Effector memory CD4-positive, alpha-beta T cell (primary cell): ENCODE measurements around the gene TCERG1L.

Experiments used
- DNase-seq, 3 donors: peaks; one replicate each; pipeline ENCODE4 v3.0.0-alpha.2; 2020
- H3K27ac ChIP-seq: 2 replicates; pipeline ENCODE4 v1.7.0; 2013; ENCODE audit warnings: mild to moderate bottlenecking, low read length, moderate library complexity; ENCODE audit not compliant: insufficient read depth, poor library complexity, severe bottlenecking
- H3K27me3 ChIP-seq: replicated peaks from 2 replicates; pipeline ENCODE4 v1.7.0; 2013; ENCODE audit warnings: mild to moderate bottlenecking, low read length; ENCODE audit not compliant: insufficient read depth, control insufficient read depth, poor library complexity, severe bottlenecking
- H3K36me3 ChIP-seq: 2 replicates; pipeline ENCODE4 v1.7.0; 2013; ENCODE audit warnings: mild to moderate bottlenecking, low read length, moderate library complexity; ENCODE audit not compliant: control insufficient read depth, insufficient read depth
- H3K4me1 ChIP-seq: 2 replicates; pipeline ENCODE4 v1.7.0; 2013; ENCODE audit warnings: low read length, mild to moderate bottlenecking; ENCODE audit not compliant: control insufficient read depth, insufficient read depth, poor library complexity, severe bottlenecking
- H3K4me3 ChIP-seq: 2 replicates; pipeline ENCODE4 v1.7.0; 2013; ENCODE audit warnings: low read length, low read depth, mild to moderate bottlenecking; ENCODE audit not compliant: insufficient read depth, poor library complexity, severe bottlenecking
- H3K9me3 ChIP-seq: 2 replicates; pipeline ENCODE4 v1.7.0; 2013; ENCODE audit warnings: mild to moderate bottlenecking, low read length, moderate library complexity; ENCODE audit not compliant: control insufficient read depth

Gene TCERG1L

DNA sequence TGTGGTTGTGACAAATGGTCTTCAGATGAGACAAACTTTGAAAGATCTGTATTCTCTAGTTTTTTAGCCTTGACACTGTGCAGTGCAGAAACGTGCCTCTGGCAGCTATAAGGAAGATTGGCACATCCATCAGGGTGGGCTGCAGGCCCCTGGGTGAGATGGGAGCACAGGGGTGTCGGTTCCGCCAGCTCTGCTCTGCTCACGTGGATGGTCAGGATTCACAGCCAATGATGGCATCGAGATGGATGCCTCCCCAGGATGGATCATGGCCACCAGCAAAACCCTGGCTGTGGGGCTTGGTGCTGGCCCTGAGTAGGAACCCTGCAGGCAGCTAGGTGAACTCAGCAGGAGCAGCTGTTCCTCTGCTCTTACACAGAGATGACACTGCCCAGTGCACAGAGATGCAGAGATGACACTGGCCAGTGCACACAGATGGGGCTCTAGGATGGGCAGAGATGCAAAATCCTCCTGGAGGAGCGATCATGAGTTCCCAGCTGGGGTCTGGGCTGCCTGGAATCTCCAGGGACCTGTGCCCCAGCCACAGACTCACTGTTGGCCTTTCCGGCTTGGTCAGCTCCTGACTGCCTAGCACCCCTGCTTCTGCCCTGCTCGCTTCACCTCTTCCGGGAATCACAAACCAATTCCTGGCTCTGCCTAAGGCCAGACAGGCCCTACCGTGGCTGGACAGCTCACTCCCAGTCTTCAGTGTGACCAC lies 185.9 kb downstream of the TCERG1L start:
- no peaks in the 10 kb centered on the region for H3K36me3 ChIP-seq
- H3K4me3 ChIP-seq: no peak overlapping the region
- no peaks in the 10 kb centered on the region for H3K4me1 ChIP-seq
- H3K27me3 ChIP-seq: no peaks in the 10 kb centered on the region
- DNase-seq: no peak
- H3K9me3 ChIP-seq: no peaks in the 10 kb centered on the region
- H3K27ac ChIP-seq: no peak overlapping the region

GRCh38 chr10:131124945-131125344 lies 186.6 kb downstream of the TCERG1L start:
- no peak overlapping the region for H3K27ac ChIP-seq
- no peaks in the 10 kb centered on the region for H3K9me3 ChIP-seq
- H3K4me1 ChIP-seq: no peaks in the 10 kb centered on the region
- no peak for DNase-seq
- no peak overlapping the region for H3K4me3 ChIP-seq
- no peaks in the 10 kb centered on the region for H3K27me3 ChIP-seq
- H3K36me3 ChIP-seq: no peaks in the 10 kb centered on the region

GRCh38 chr10:131123496-131123895 lies 188.0 kb downstream of the TCERG1L start:
- no peak overlapping the region for H3K4me3 ChIP-seq
- no peaks in the 10 kb centered on the region for H3K36me3 ChIP-seq
- no peak for DNase-seq
- no peaks in the 10 kb centered on the region for H3K9me3 ChIP-seq
- no peaks in the 10 kb centered on the region for H3K4me1 ChIP-seq
- H3K27ac ChIP-seq: no peak overlapping the region
- H3K27me3 ChIP-seq: no peaks in the 10 kb centered on the region

- Histone ChIP-seq H3K9me3 (no peaks in the 10 kb centered on the region), H3K27me3 (no peaks in the 10 kb centered on the region), H3K4me3 (no peak overlapping the region), H3K36me3 (no peaks in the 10 kb centered on the region), H3K27ac (no peak overlapping the region), H3K4me1 (no peaks in the 10 kb centered on the region)
- no peak for DNase-seq
Observed at GRCh38 chr10:131121511-131122035, 189.9 kb downstream of the TCERG1L start.

- Histone ChIP-seq H3K27me3 (no peaks in the 10 kb centered on the region), H3K4me3 (no peak overlapping the region), H3K4me1 (no peaks in the 10 kb centered on the region), H3K9me3 (no peaks in the 10 kb centered on the region), H3K36me3 (no peaks in the 10 kb centered on the region), H3K27ac (no peak overlapping the region)
- DNase-seq: no peak
Observed at GRCh38 chr10:131119626-131120355, 191.7 kb downstream of the TCERG1L start.

GRCh38 chr10:131117416-131118212 lies 193.9 kb downstream of the TCERG1L start:
- no peak for DNase-seq
- H3K4me3 ChIP-seq: no peak overlapping the region
- H3K9me3 ChIP-seq: no peaks in the 10 kb centered on the region
- no peak overlapping the region for H3K27ac ChIP-seq
- no peaks in the 10 kb centered on the region for H3K4me1 ChIP-seq
- H3K27me3 ChIP-seq: no peaks in the 10 kb centered on the region
- no peaks in the 10 kb centered on the region for H3K36me3 ChIP-seq

DNA sequence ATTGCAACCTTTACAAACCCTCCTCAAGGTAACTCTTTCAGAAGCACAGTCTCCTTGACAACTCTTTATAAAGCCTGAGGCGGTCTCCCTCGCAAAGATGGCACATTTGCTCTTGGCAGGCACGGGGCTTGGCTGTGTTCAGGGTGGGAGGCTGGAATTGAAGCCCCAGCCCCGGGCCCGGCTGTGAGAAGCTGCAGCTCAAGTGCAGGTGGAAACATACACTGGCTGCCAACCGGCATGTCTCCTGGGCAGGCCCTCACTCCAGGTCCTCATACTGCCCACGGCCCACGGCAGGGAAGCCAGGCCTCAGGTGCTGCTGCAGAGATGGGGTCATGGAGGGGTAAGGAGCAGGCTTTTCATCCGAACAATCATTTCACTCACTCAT lies 194.5 kb downstream of the TCERG1L start:
- H3K4me1 ChIP-seq: no peaks in the 10 kb centered on the region
- no peaks in the 10 kb centered on the region for H3K36me3 ChIP-seq
- DNase-seq: no peak
- H3K9me3 ChIP-seq: no peaks in the 10 kb centered on the region
- no peak overlapping the region for H3K4me3 ChIP-seq
- H3K27me3 ChIP-seq: no peaks in the 10 kb centered on the region
- no peak overlapping the region for H3K27ac ChIP-seq

- Histone ChIP-seq H3K27me3 (no peaks in the 10 kb centered on the region), H3K27ac (no peak overlapping the region), H3K4me3 (no peak overlapping the region), H3K36me3 (no peaks in the 10 kb centered on the region), H3K4me1 (no peaks in the 10 kb centered on the region), H3K9me3 (no peaks in the 10 kb centered on the region)
- no peak for DNase-seq
Observed at GRCh38 chr10:131116216-131116990, 195.1 kb downstream of the TCERG1L start.

DNA sequence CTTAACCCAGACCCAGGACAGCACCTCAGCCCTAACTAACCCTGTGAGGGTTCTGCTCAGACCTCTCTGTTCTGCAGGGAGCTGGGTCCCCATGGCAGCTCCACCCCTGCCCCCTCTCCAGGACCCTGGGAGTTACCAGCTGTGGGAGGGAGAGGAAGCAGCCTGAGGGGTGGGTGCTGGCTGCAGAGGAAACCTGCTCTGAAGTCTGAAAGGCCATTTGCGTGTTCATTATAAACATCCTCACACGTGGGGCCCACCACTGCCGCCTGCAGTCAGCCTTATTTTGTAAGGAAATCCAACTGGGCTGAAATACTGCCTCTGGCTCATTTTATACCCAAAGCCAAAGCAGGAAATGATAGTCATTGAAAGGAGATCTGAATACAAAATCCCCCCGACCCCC lies 195.7 kb downstream of the TCERG1L start:
- H3K9me3 ChIP-seq: no peaks in the 10 kb centered on the region
- H3K4me3 ChIP-seq: no peak overlapping the region
- H3K36me3 ChIP-seq: no peaks in the 10 kb centered on the region
- H3K4me1 ChIP-seq: no peaks in the 10 kb centered on the region
- H3K27me3 ChIP-seq: no peaks in the 10 kb centered on the region
- no peak for DNase-seq
- no peak overlapping the region for H3K27ac ChIP-seq
